ENCODE measurements around the gene WEE1. TPM values are rescaled to one million over a fixed set of nuclear protein-coding genes. Genes with fewer than 3 reads are reported as not detected.

WEE1 gene
- total RNA-seq, 1 donor from 2014 or later = 50.7 TPM

DNA sequence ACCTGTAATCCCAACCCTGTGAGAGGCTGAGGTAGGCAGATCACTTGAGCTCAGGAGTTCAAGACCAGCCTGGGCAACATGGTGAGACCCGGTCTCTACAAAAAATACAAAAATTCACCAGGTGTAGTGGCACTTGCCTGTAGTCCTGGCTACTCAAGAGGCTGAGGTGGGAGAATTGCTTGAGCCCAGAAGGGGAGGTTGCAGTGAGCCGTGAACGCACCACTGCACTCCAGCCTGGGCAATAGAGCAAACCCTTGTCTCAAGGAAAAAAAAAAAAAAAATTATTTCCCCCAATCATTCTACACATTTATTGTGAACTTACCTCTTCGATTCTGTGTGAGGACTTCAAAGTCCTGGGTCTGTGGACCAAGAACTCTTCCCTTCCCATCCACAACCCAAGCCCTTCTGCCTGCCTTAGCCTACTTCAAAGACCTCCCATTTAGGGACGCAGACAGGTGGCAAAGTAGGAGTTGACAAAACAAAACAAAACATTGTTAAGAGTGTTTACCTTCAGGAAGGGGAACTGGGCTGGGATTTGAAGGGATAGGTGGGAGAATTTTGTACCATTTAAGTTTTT lies 3.8 kb upstream of the WEE1 start:
- Histone ChIP-seq H3K27ac (ENCODE audit: low read depth, low read length) (peak overlapping the region; percentile 99), H3K4me3 (ENCODE audit: insufficient read depth, low read depth, low read length) (no peak overlapping the region), H3K9ac (ENCODE audit: low read length) (peak overlapping the region; percentile 89), H3K36me3 (ENCODE audit: insufficient read depth, low read length) (no peaks in the 10 kb centered on the region), H2AFZ (ENCODE audit: low read depth, low read length) (no peak overlapping the region), H3K4me1 (ENCODE audit: insufficient read depth, low read length) (peaks cover 47% of the 10 kb centered on the region), H3K4me2 (ENCODE audit: low read length) (peak overlapping the region; percentile 74), H3K9me3 (ENCODE audit: insufficient read depth, low read depth, low read length) (no peaks in the 10 kb centered on the region), H3K79me2 (ENCODE audit: insufficient read depth, low read length) (peaks cover 16% of the 10 kb centered on the region), H4K20me1 (ENCODE audit: insufficient read depth, low read length) (peaks cover under 1% of the 10 kb centered on the region), H3K27me3 (ENCODE audit: insufficient read depth, low read length) (no peaks in the 10 kb centered on the region)
- H3K4me1 Mint-ChIP-seq (ENCODE audit: low read depth, unreplicated experiment) = peaks cover 39% of the 10 kb centered on the region
- FAIRE-seq (no peak), DNase-seq (ENCODE audit: low read depth) (no peak)
- no peaks in the 10 kb centered on the region for H3K36me3 Mint-ChIP-seq (ENCODE audit: low read depth, unreplicated experiment)
- H3K27me3 Mint-ChIP-seq (ENCODE audit: low read depth, unreplicated experiment) = no peaks in the 10 kb centered on the region
- peak overlapping the region; percentile 10 for H3K4me3 Mint-ChIP-seq (ENCODE audit: unreplicated experiment)
- H3K27ac Mint-ChIP-seq (ENCODE audit: unreplicated experiment) = peak overlapping the region; percentile 100
- H3K9me3 Mint-ChIP-seq (ENCODE audit: unreplicated experiment) = no peaks in the 10 kb centered on the region
- no peak for TF ChIP-seq EZH2 (IDR thresholded peaks at IDR 0.05; ENCODE audit: insufficient read depth, low read length)

DNA sequence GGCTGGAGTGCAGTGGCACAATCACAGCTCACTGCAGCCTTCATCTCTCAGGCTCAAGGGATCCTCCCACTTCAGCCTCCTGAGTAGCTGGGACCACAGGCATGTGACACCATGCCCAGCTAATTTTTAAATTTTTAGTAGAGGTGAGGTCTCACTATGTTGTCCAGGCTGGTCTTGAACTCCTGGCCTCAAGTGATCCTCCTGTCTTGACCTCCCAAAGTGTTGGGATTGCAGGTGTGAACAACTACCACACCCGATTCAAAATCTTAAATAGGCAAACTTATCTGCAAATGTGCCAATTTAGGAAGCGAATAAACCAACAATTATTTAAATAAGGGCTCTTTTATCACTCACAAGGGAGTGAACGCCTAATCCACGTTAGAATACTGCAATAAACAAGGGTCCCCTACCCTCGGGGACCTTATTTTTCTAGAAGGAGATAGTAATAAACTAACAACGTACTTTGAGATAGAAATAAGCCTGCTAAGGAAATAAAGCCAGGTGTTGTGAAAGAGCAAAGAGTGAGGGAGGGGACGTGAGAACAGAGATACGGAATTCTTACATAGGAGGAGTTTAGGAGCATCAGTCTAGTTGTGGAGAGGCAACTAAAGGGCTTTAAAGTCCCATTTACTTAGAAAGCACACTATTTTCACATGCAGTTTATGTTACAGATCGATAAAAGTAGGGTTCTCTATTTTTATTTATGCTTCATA lies 3.0 kb upstream of the WEE1 start:
- Histone ChIP-seq H3K4me2 (ENCODE audit: low read length) (no peak overlapping the region), H3K27ac (ENCODE audit: low read depth, low read length) (peak overlapping the region; percentile 99), H3K9ac (ENCODE audit: low read length) (no peak overlapping the region), H3K79me2 (ENCODE audit: insufficient read depth, low read length) (peaks cover 24% of the 10 kb centered on the region), H3K4me1 (ENCODE audit: insufficient read depth, low read length) (peaks cover 40% of the 10 kb centered on the region), H3K4me3 (ENCODE audit: insufficient read depth, low read depth, low read length) (no peak overlapping the region), H4K20me1 (ENCODE audit: insufficient read depth, low read length) (peaks cover 6% of the 10 kb centered on the region), H3K27me3 (ENCODE audit: insufficient read depth, low read length) (no peaks in the 10 kb centered on the region), H2AFZ (ENCODE audit: low read depth, low read length) (no peak overlapping the region), H3K9me3 (ENCODE audit: insufficient read depth, low read depth, low read length) (no peaks in the 10 kb centered on the region), H3K36me3 (ENCODE audit: insufficient read depth, low read length) (no peaks in the 10 kb centered on the region)
- no peak for DNase-seq (ENCODE audit: low read depth)
- TF ChIP-seq, protein P1, sequence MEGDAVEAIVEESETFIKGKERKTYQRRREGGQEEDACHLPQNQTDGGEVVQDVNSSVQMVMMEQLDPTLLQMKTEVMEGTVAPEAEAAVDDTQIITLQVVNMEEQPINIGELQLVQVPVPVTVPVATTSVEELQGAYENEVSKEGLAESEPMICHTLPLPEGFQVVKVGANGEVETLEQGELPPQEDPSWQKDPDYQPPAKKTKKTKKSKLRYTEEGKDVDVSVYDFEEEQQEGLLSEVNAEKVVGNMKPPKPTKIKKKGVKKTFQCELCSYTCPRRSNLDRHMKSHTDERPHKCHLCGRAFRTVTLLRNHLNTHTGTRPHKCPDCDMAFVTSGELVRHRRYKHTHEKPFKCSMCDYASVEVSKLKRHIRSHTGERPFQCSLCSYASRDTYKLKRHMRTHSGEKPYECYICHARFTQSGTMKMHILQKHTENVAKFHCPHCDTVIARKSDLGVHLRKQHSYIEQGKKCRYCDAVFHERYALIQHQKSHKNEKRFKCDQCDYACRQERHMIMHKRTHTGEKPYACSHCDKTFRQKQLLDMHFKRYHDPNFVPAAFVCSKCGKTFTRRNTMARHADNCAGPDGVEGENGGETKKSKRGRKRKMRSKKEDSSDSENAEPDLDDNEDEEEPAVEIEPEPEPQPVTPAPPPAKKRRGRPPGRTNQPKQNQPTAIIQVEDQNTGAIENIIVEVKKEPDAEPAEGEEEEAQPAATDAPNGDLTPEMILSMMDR (IDR thresholded peaks at IDR 0.05; ENCODE audit: insufficient read depth, low read depth, low read length) = no peak
- no peak for TF ChIP-seq EZH2 (IDR thresholded peaks at IDR 0.05; ENCODE audit: insufficient read depth, low read length)
- H3K4me1 Mint-ChIP-seq (ENCODE audit: low read depth, unreplicated experiment) = peaks cover 39% of the 10 kb centered on the region
- H3K9me3 Mint-ChIP-seq (ENCODE audit: unreplicated experiment) = no peaks in the 10 kb centered on the region
- no peaks in the 10 kb centered on the region for H3K27me3 Mint-ChIP-seq (ENCODE audit: low read depth, unreplicated experiment)
- no peak for FAIRE-seq
- no peak overlapping the region for H3K4me3 Mint-ChIP-seq (ENCODE audit: unreplicated experiment)
- no peak overlapping the region for H3K27ac Mint-ChIP-seq (ENCODE audit: unreplicated experiment)
- peaks cover 4% of the 10 kb centered on the region for H3K36me3 Mint-ChIP-seq (ENCODE audit: low read depth, unreplicated experiment)

DNA sequence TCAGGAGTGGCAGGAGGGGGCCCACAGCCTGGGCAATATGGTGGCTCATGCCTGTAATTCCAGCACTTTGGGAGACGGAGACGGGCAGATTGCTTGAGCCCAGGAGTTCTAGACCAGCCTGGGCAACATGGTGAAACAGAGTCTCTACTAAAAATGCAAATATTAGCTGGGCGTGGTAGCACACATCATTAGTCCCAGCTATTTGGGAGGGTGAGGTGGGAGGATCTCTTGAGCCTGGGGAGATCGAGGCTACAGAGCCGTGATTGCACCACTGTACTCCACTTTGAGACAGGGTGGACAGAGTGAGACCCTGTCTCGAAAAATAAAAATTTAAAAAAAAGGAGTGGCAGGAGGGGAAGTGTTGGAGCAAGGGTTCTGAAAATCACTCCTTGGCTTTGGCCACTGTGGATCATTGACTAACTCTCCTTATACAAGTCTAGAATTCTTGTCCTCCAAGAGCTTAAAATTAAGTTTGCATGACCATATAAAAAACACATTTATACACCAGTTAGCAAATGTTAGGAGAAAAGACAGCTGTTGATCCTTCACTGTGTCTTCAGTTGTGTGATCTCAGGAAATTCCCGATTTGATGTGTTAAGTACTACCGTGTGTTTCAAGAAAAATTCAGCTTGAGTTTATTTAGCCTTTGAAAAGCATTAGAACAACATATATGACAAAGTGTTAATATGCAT lies 2.3 kb upstream of the WEE1 start:
- Histone ChIP-seq H3K79me2 (ENCODE audit: insufficient read depth, low read length) (peaks cover 32% of the 10 kb centered on the region), H4K20me1 (ENCODE audit: insufficient read depth, low read length) (peaks cover 6% of the 10 kb centered on the region), H3K4me3 (ENCODE audit: insufficient read depth, low read depth, low read length) (no peak overlapping the region), H3K27me3 (ENCODE audit: insufficient read depth, low read length) (no peaks in the 10 kb centered on the region), H3K9ac (ENCODE audit: low read length) (no peak overlapping the region), H2AFZ (ENCODE audit: low read depth, low read length) (no peak overlapping the region), H3K27ac (ENCODE audit: low read depth, low read length) (peak overlapping the region; percentile 97), H3K4me2 (ENCODE audit: low read length) (no peak overlapping the region), H3K4me1 (ENCODE audit: insufficient read depth, low read length) (peaks cover 36% of the 10 kb centered on the region), H3K9me3 (ENCODE audit: insufficient read depth, low read depth, low read length) (no peaks in the 10 kb centered on the region), H3K36me3 (ENCODE audit: insufficient read depth, low read length) (peaks cover under 1% of the 10 kb centered on the region)
- Mint-ChIP-seq H3K4me1 (ENCODE audit: low read depth, unreplicated experiment) (peaks cover 31% of the 10 kb centered on the region), H3K27ac (ENCODE audit: unreplicated experiment) (peak overlapping the region; percentile 72), H3K4me3 (ENCODE audit: unreplicated experiment) (no peak overlapping the region), H3K9me3 (ENCODE audit: unreplicated experiment) (no peaks in the 10 kb centered on the region), H3K36me3 (ENCODE audit: low read depth, unreplicated experiment) (peaks cover 4% of the 10 kb centered on the region), H3K27me3 (ENCODE audit: low read depth, unreplicated experiment) (no peaks in the 10 kb centered on the region)
- FAIRE-seq (no peak), DNase-seq (ENCODE audit: low read depth) (no peak)
- TF ChIP-seq, protein P1 (IDR thresholded peaks at IDR 0.05; ENCODE audit: insufficient read depth, low read depth, low read length) = no peak
- no peak for TF ChIP-seq EZH2 (IDR thresholded peaks at IDR 0.05; ENCODE audit: insufficient read depth, low read length)
